ENCODE measurements around the gene DMBT1. TPM values are rescaled to one million over a fixed set of nuclear protein-coding genes. Genes with fewer than 3 reads are reported as not detected.

The DMBT1 gene
- total and polyA plus RNA-seq, 4 donors, result 0.03 TPM; not detected in 3

- Histone ChIP-seq H3K4me3 (ENCODE audit: low read depth in 1 of 3, low read length in 3 of 3) (no peak overlapping the region), H3K4me1 (ENCODE audit: control insufficient read depth in 4 of 4, insufficient read depth in 4 of 4, low read length in 3 of 4) (no peaks in the 10 kb centered on the region), H3K9me3 (ENCODE audit: control insufficient read depth in 4 of 4, low read length in 3 of 4) (no peaks in the 10 kb centered on the region), H3K36me3 (ENCODE audit: control insufficient read depth in 4 of 4, insufficient read depth in 3 of 4, low read depth in 1 of 4, low read length in 3 of 4) (no peaks in the 10 kb centered on the region), H3K9ac (ENCODE audit: low read depth in 1 of 2, low read length in 2 of 2) (no peak overlapping the region), H3K27ac (ENCODE audit: low read depth in 1 of 2, low read length in 2 of 2) (no peak overlapping the region), H3K27me3 (ENCODE audit: control insufficient read depth in 4 of 4, insufficient read depth in 4 of 4, low read length in 3 of 4) (peaks cover 0 to 2% (median under 1%) of the 10 kb centered on the region in 4 donors)
- TF ChIP-seq FOXA2 (IDR thresholded peaks at IDR 0.05) (no peak), CTCF (IDR thresholded peaks at IDR 0.05; ENCODE audit: low read depth, low read length, missing input control) (no peak), RXRA (IDR thresholded peaks at IDR 0.05) (no peak), REST (IDR thresholded peaks at IDR 0.05) (no peak)
- WGBS, result 67% methylated on average over 5 of the region's 5 CpGs
- no peak for DNase-seq (ENCODE audit: low spot score)
Measured at GRCh38 chr10:122692744-122693143, 132.2 kb downstream of the DMBT1 start.

Other genes starting within 250 kb of the DMBT1 start
- 10 to 100 TPM; 15.9 to 24.3 TPM for gene PLEKHA1, start 186.0 kb upstream of the DMBT1 start, total RNA-seq
- gene PLEKHA1, start 186.0 kb upstream of the DMBT1 start, polyA plus RNA-seq, result 10 to 100 TPM; 21.5 to 29.2 TPM
- under 1 TPM in 1 of 2 donors, not detected in 1; 0.17 TPM for gene ARMS2, start 106.1 kb upstream of the DMBT1 start, total RNA-seq
- gene ARMS2, start 106.1 kb upstream of the DMBT1 start, polyA plus RNA-seq, result not detected
- gene HTRA1, start 99.2 kb upstream of the DMBT1 start, total RNA-seq, result 10 to 100 TPM in 1 of 2 donors, 1 to 10 TPM in 1; 4.3 to 73.3 TPM
- 100 to 1,000 TPM in 1 of 2 donors, 10 to 100 TPM in 1; 71.0 to 289 TPM for gene HTRA1, start 99.2 kb upstream of the DMBT1 start, polyA plus RNA-seq
- not detected for gene C10orf120, start 139.1 kb downstream of the DMBT1 start, total RNA-seq
- not detected for gene C10orf120, start 139.1 kb downstream of the DMBT1 start, polyA plus RNA-seq

Data from liver (tissue), 9 donors.